Measurements from ENCODE around the gene STIM2. TPM values are rescaled to one million over a fixed set of nuclear protein-coding genes. Genes with fewer than 3 reads are reported as not detected.

STIM2 gene
- total and polyA plus RNA-seq, 10 of the 15 experiments (the other 5 are each of a cell fraction or from before 2014, with no cell fraction given): 4.7 to 41.5 (median 16.9) TPM

- POLR2A ChIA-PET: no interaction called here
- DNase-seq (ENCODE audit: low read depth, low spot score): no peak
- peaks cover 8% of the 10 kb centered on the region; the same call in 2 of the 3 replicates for H3K9me3 ChIP-seq (replicated peaks; ENCODE audit: control insufficient read depth, insufficient read depth, low read length)
- in situ Hi-C loops (cut with MboI) (no loop called here), intact Hi-C loops (cut with micrococcal nuclease; ENCODE audit: unreplicated experiment) (no loop called here)
- no peaks in the 10 kb centered on the region for H4K20me1 ChIP-seq (ENCODE audit: control insufficient read depth, insufficient read depth)
- H3K79me2 ChIP-seq (ENCODE audit: control insufficient read depth, insufficient read depth, low read length): no peaks in the 10 kb centered on the region
- SMC1A ChIA-PET (ENCODE audit: uncharacterized antibody, unreplicated experiment): interaction anchor here (1.4 kb wide), 1 partner anchor 174 kb away, joined by 4 read pairs; no protein-coding TSS in a partner anchor
- H3K9ac ChIP-seq (ENCODE audit: control insufficient read depth, insufficient read depth, low read length): no peak overlapping the region
- H3K4me1 ChIP-seq (ENCODE audit: control insufficient read depth, insufficient read depth, low read length): peaks cover 21% of the 10 kb centered on the region
- no peak overlapping the region for H3K4me2 ChIP-seq (ENCODE audit: control insufficient read depth, insufficient read depth)
- no peak overlapping the region for H3K4me3 ChIP-seq
- no TSS peak for BruUV-seq (replicated peaks)
- 79% methylated on average over 2 of the region's 2 CpGs for WGBS (ENCODE audit: insufficient coverage, insufficient replicate concordance, low lambda C conversion rate, missing lambda C conversion rate)
- CTCF ChIA-PET: interaction anchor here (0.7 kb wide), 1 partner anchor 78 kb away, joined by 3 read pairs; no protein-coding TSS in a partner anchor
- H2AFZ ChIP-seq (ENCODE audit: control insufficient read depth, low read depth, low read length): no peak overlapping the region
- no peaks in the 10 kb centered on the region for H3K27me3 ChIP-seq (replicated peaks in 1 of 2; ENCODE audit: control insufficient read depth in 2 of 2, insufficient read depth in 2 of 2, low read length in 1 of 2)
- no peak for ATAC-seq
- H3K27ac ChIP-seq (ENCODE audit: control insufficient read depth, insufficient read depth): no peak overlapping the region
- RAD21 ChIA-PET (ENCODE audit: unreplicated experiment): no interaction called here
- no peak for TF ChIP-seq NRF1 (conservative IDR thresholded peaks at IDR 0.05; ENCODE audit: low read depth, low read length)
- TF ChIP-seq FOXM1 (IDR thresholded peaks at IDR 0.05; ENCODE audit: low read depth, low read length): no peak
- TF ChIP-seq IRF4 (IDR thresholded peaks at IDR 0.05; ENCODE audit: low read depth, low read length): no peak
- no peak for TF ChIP-seq POU2F2 (IDR thresholded peaks at IDR 0.05; ENCODE audit: borderline replicate concordance, low read depth, low read length)
- no peaks in the 10 kb centered on the region for H3K36me3 ChIP-seq (ENCODE audit: control insufficient read depth in 2 of 2, insufficient read depth in 2 of 2, low read length in 1 of 2)
- no peak for FAIRE-seq
Measured at GRCh38 chr4:26824667-26825066, 36.0 kb upstream of the STIM2 start.

GRCh38 chr4:26826721-26827120 is 33.9 kb upstream of the STIM2 start:
- ChIA-PET POLR2A (interaction anchor here (0.6 to 2.1 kb wide), 3 partner anchors 8 to 36 kb away, joined by 3 to 9 read pairs (median 3); no protein-coding TSS in a partner anchor), CTCF (no interaction called here), RAD21 (ENCODE audit: unreplicated experiment) (interaction anchor here (1.3 to 2.9 kb wide), 2 partner anchors 35 to 60 kb away, joined by 7 to 12 read pairs; partner anchors contain the start of gene STIM2), SMC1A (ENCODE audit: uncharacterized antibody, unreplicated experiment) (interaction anchor here (0.6 to 3.6 kb wide), 10 partner anchors 10 to 913 kb away, joined by 3 to 14 read pairs (median 4); partner anchors contain the start of gene STIM2)
- peak; percentile 72 for DNase-seq (ENCODE audit: low read depth, low spot score)
- ATAC-seq: peak; percentile 94
- FAIRE-seq: peak; percentile 41
- Histone ChIP-seq H3K9me3 (replicated peaks; ENCODE audit: control insufficient read depth, insufficient read depth, low read length) (peaks cover 8% of the 10 kb centered on the region; the same call in 2 of the 3 replicates), H2AFZ (ENCODE audit: control insufficient read depth, low read depth, low read length) (peak overlapping the region; percentile 33), H3K27ac (ENCODE audit: control insufficient read depth, insufficient read depth) (peak overlapping the region; percentile 20; the same call in 1 of the 2 replicates), H3K4me2 (ENCODE audit: control insufficient read depth, insufficient read depth) (peak overlapping the region; percentile 61), H3K27me3 (replicated peaks in 1 of 2; ENCODE audit: control insufficient read depth in 2 of 2, insufficient read depth in 2 of 2, low read length in 1 of 2) (no peaks in the 10 kb centered on the region), H3K36me3 (ENCODE audit: control insufficient read depth in 2 of 2, insufficient read depth in 2 of 2, low read length in 1 of 2) (no peaks in the 10 kb centered on the region), H3K79me2 (ENCODE audit: control insufficient read depth, insufficient read depth, low read length) (no peaks in the 10 kb centered on the region), H3K9ac (ENCODE audit: control insufficient read depth, insufficient read depth, low read length) (no peak overlapping the region), H4K20me1 (ENCODE audit: control insufficient read depth, insufficient read depth) (no peaks in the 10 kb centered on the region), H3K4me1 (ENCODE audit: control insufficient read depth, insufficient read depth, low read length) (peaks cover 21% of the 10 kb centered on the region), H3K4me3 (0 out of 2 replicates have a peak overlapping the region, but pooled peaks have one; percentile 31)
- intact Hi-C loops (cut with micrococcal nuclease; ENCODE audit: unreplicated experiment) (loop anchor here (1.0 kb wide), 1 partner anchor 31 kb away; no protein-coding TSS in a partner anchor), in situ Hi-C loops (cut with MboI) (no loop called here)
- no TSS peak for BruUV-seq (replicated peaks)
- WGBS (ENCODE audit: insufficient coverage, insufficient replicate concordance, low lambda C conversion rate, missing lambda C conversion rate): 18% methylated on average over 9 of the region's 9 CpGs
- peak; percentile 72 for TF ChIP-seq BMI1 (IDR thresholded peaks at IDR 0.05; ENCODE audit: borderline replicate concordance)
- TF ChIP-seq CHD4 (IDR thresholded peaks at IDR 0.05): no peak
- TF ChIP-seq USF1 (IDR thresholded peaks at IDR 0.05; ENCODE audit: borderline replicate concordance, extremely low read length, insufficient read depth, low read depth, low read length): no peak
- TF ChIP-seq FOXK2 (IDR thresholded peaks at IDR 0.05): no peak
- peak; percentile 89; the same call in 1 of the 2 replicates for TF ChIP-seq MTA3 (IDR thresholded peaks at IDR 0.05; ENCODE audit: borderline replicate concordance, low read length)
- no peak for TF ChIP-seq HDAC2 (IDR thresholded peaks at IDR 0.05)
- TF ChIP-seq TCF3 (IDR thresholded peaks at IDR 0.05; ENCODE audit: borderline replicate concordance, insufficient read depth, low read depth, low read length): 0 out of 2 replicates have a peak, but pooled peaks have one; percentile 40
- peak; percentile 87 for TF ChIP-seq MEF2A (IDR thresholded peaks at IDR 0.05; ENCODE audit: insufficient read depth, low read depth, low read length)
- TF ChIP-seq ESRRA (IDR thresholded peaks at IDR 0.05; ENCODE audit: low read length): no peak
- TF ChIP-seq ELK1 (IDR thresholded peaks at IDR 0.05; ENCODE audit: low read depth, low read length): 0 out of 2 replicates have a peak, but pooled peaks have one; percentile 18
- 0 out of 2 replicates have a peak, but pooled peaks have one; percentile 36 for TF ChIP-seq TCF12 (IDR thresholded peaks at IDR 0.05; ENCODE audit: low read depth, low read length)
- no peak for TF ChIP-seq SMAD1 (IDR thresholded peaks at IDR 0.05; ENCODE audit: low read depth, partially characterized antibody)

Measured in GM12878 (cell line).